ENCODE measurements around the gene REG1A.

GRCh38 chr2:79125721-79125985, 5.4 kb downstream of the REG1A start:
- TF ChIP-seq POLR2A (conservative IDR thresholded peaks at IDR 0.05), result no peak
- TF ChIP-seq, protein P1, sequence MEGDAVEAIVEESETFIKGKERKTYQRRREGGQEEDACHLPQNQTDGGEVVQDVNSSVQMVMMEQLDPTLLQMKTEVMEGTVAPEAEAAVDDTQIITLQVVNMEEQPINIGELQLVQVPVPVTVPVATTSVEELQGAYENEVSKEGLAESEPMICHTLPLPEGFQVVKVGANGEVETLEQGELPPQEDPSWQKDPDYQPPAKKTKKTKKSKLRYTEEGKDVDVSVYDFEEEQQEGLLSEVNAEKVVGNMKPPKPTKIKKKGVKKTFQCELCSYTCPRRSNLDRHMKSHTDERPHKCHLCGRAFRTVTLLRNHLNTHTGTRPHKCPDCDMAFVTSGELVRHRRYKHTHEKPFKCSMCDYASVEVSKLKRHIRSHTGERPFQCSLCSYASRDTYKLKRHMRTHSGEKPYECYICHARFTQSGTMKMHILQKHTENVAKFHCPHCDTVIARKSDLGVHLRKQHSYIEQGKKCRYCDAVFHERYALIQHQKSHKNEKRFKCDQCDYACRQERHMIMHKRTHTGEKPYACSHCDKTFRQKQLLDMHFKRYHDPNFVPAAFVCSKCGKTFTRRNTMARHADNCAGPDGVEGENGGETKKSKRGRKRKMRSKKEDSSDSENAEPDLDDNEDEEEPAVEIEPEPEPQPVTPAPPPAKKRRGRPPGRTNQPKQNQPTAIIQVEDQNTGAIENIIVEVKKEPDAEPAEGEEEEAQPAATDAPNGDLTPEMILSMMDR (IDR thresholded peaks at IDR 0.05 in 2 of 3, conservative IDR thresholded peaks at IDR 0.05 in 1 of 3; ENCODE audit: insufficient read depth in 2 of 3, low read depth in 1 of 3, low read length in 3 of 3), result no peak
- no peak for TF ChIP-seq POLR2AphosphoS5 (IDR thresholded peaks at IDR 0.05; ENCODE audit: control insufficient read depth, insufficient read depth, low read depth, low read length)

Measured in K562 (cell line).